ENCODE measurements around the gene DLG1.
"Not testable (repeated sequence)": the region's sequence is repeated elsewhere in the genome, so short reads cannot be mapped to it uniquely, and the experiment has no call there.

The DLG1 gene

GRCh38 chr3:197242784-197243432 is 55.5 kb downstream of the DLG1 start:
- no peak for DNase-seq (ENCODE audit: low spot score)

GRCh38 chr3:197241173-197241572 is 57.2 kb downstream of the DLG1 start:
- DNase-seq (ENCODE audit: low spot score) = no peak

GRCh38 chr3:197239857-197240256 is 58.6 kb downstream of the DLG1 start:
- no peak for DNase-seq (ENCODE audit: low spot score)

- no peak for DNase-seq (ENCODE audit: low spot score)
Measured at GRCh38 chr3:197238842-197239241, 59.6 kb downstream of the DLG1 start.

- no peak for DNase-seq (ENCODE audit: low spot score)
Measured at GRCh38 chr3:197237897-197238296, 60.5 kb downstream of the DLG1 start.

- DNase-seq (ENCODE audit: low spot score) = no peak
Measured at GRCh38 chr3:197236362-197236761, 62.0 kb downstream of the DLG1 start.

GRCh38 chr3:197234947-197235914 is 63.2 kb downstream of the DLG1 start:
- no peak for DNase-seq (ENCODE audit: low spot score)

GRCh38 chr3:197231321-197231720 is 67.1 kb downstream of the DLG1 start:
- no peak for DNase-seq (ENCODE audit: low spot score)

GRCh38 chr3:197229836-197230235 is 68.6 kb downstream of the DLG1 start:
- no peak for DNase-seq (ENCODE audit: low spot score)

- no peak for DNase-seq (ENCODE audit: low spot score)
Measured at GRCh38 chr3:197229178-197229577, 69.2 kb downstream of the DLG1 start.

GRCh38 chr3:197227780-197228574 is 70.4 kb downstream of the DLG1 start:
- DNase-seq (ENCODE audit: low spot score) = no peak

- no peak for DNase-seq (ENCODE audit: low spot score)
Measured at GRCh38 chr3:197226179-197226578, 72.2 kb downstream of the DLG1 start.

- no peak for DNase-seq (ENCODE audit: low spot score)
Measured at GRCh38 chr3:197225579-197225978, 72.8 kb downstream of the DLG1 start.

GRCh38 chr3:197224034-197224444 is 74.4 kb downstream of the DLG1 start:
- peak; percentile 47 for DNase-seq (ENCODE audit: low spot score)

- DNase-seq (ENCODE audit: low spot score) = no peak
Measured at GRCh38 chr3:197222937-197223370, 75.5 kb downstream of the DLG1 start.

- DNase-seq (ENCODE audit: low spot score) = no peak
Measured at GRCh38 chr3:197219619-197220018, 78.8 kb downstream of the DLG1 start.

GRCh38 chr3:197218210-197218609 is 80.2 kb downstream of the DLG1 start:
- DNase-seq (ENCODE audit: low spot score) = no peak

- no peak for DNase-seq (ENCODE audit: low spot score)
Measured at GRCh38 chr3:197216914-197217313, 81.5 kb downstream of the DLG1 start.

- no peak for DNase-seq (ENCODE audit: low spot score)
Measured at GRCh38 chr3:197216169-197216860, 82.1 kb downstream of the DLG1 start.

GRCh38 chr3:197212290-197212689 is 86.1 kb downstream of the DLG1 start:
- no peak for DNase-seq (ENCODE audit: low spot score)

- not testable (repeated sequence) for DNase-seq (ENCODE audit: low spot score)
Measured at GRCh38 chr3:197211698-197212097, 86.7 kb downstream of the DLG1 start.

Measured in iPS-NIHi11 (cell line).